ENCODE measurements around the gene ATG9B.

DNA sequence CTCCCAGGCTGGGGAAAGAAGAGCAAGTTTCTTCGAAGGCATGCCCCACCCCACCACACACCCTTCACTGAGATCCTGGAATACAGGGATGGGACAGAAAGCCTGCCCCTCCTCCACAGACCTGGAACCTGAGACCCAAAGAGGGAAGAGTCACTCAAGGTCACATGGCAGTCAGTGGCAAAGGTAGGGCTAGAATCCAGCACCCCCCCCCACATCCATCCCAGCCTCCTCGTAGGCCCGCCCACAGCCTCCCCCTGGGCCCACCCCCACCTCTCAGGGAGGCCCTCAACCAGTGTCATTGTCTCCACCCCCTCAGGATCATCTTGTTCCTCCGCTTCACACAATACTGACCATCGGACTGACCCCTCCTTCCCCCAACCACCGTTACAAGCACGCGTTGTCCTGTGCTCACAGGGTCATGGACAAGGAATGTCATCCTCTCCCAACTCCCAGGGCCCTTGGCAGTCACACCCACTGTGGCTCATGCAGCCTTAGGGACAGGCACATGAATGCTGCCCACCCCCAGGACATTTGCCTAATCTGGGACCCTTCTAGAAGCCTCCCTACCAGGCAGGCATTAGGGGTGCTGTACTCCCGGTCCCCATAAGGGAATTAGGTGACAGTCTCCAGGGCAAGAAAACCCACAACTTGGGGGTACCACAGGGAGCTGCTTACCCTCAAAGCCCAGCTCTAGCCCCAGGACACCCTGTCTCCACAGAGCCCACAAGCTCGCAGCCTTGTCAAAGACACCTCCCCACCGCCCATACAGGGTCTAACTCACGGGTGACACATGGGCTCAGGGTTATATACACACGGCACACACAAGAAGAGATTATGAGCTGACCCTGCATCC is 47.5 kb downstream of the ATG9B start:
- TF ChIP-seq, protein P1, sequence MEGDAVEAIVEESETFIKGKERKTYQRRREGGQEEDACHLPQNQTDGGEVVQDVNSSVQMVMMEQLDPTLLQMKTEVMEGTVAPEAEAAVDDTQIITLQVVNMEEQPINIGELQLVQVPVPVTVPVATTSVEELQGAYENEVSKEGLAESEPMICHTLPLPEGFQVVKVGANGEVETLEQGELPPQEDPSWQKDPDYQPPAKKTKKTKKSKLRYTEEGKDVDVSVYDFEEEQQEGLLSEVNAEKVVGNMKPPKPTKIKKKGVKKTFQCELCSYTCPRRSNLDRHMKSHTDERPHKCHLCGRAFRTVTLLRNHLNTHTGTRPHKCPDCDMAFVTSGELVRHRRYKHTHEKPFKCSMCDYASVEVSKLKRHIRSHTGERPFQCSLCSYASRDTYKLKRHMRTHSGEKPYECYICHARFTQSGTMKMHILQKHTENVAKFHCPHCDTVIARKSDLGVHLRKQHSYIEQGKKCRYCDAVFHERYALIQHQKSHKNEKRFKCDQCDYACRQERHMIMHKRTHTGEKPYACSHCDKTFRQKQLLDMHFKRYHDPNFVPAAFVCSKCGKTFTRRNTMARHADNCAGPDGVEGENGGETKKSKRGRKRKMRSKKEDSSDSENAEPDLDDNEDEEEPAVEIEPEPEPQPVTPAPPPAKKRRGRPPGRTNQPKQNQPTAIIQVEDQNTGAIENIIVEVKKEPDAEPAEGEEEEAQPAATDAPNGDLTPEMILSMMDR (IDR thresholded peaks at IDR 0.05) = no peak
- no peak for TF ChIP-seq POLR2A (IDR thresholded peaks at IDR 0.05)
